Suprapubic skin (tissue), 4 donors: ENCODE measurements around the gene MED13L. TPM values are rescaled to one million over a fixed set of nuclear protein-coding genes. Genes with fewer than 3 reads are reported as not detected.

ENCODE experiments used
- DNase-seq, 2 donors: peaks; one replicate each; pipeline ENCODE4 v3.0.0-alpha.2; 2019; ENCODE audit warnings: low spot score in 2 of 2
- H3K27ac ChIP-seq: fragments of 200-600 bp; sonication (generic); one replicate; pipeline ENCODE4 v1.5.1; 2019
- H3K27me3 ChIP-seq: fragments of 200-600 bp; sonication (generic); one replicate; pipeline ENCODE4 v1.5.1; 2019
- H3K36me3 ChIP-seq: fragments of 200-600 bp; sonication (generic); one replicate; pipeline ENCODE4 v1.5.1; 2019
- H3K4me1 ChIP-seq: fragments of 200-600 bp; sonication (generic); one replicate; pipeline ENCODE4 v1.5.1; 2019
- H3K4me3 ChIP-seq: fragments of 200-600 bp; sonication (generic); one replicate; pipeline ENCODE4 v1.5.1; 2019; ENCODE audit warnings: mild to moderate bottlenecking
- H3K9me3 ChIP-seq: fragments of 200-600 bp; sonication (generic); one replicate; pipeline ENCODE4 v1.5.1; 2019
- EP300 ChIP-seq: sonication (generic); formaldehyde crosslinking; IDR thresholded peaks from one replicate; pipeline ENCODE4 v1.6.1; 2017; ENCODE audit warnings: antibody characterized with exemption
- POLR2A ChIP-seq, 2 donors: fragments of 450-650 bp; IDR thresholded peaks; one replicate each; pipeline ENCODE4 v1.6.1; 2017; ENCODE audit warnings: antibody characterized with exemption in 2 of 2, mild to moderate bottlenecking in 2 of 2, moderate library complexity in 2 of 2
- POLR2AphosphoS5 ChIP-seq, 3 donors: sonication (generic); formaldehyde crosslinking; IDR thresholded peaks; one replicate each; pipeline ENCODE4 v1.6.1; 2017; ENCODE audit warnings: antibody characterized with exemption in 3 of 3
- WGBS: methylation state at CpG from one replicate; pipeline ENCODE4 v1.1.5; 2018; 5-methylcytosine and 5-hydroxymethylcytosine counted together
- total RNA-seq, 4 donors: library from RNA; depleted of rRNA; stranded (reverse); fragments of >200 nt; gene quantifications; one replicate each; pipeline ENCODE4 v1.1.0, GENCODE V29; 2016
- TF ChIP-seq, protein P1 (sequence below), 2 donors: fragments of 200-600 bp in 1 of 2; fragments of 450-650 bp in 1 of 2; sonication (generic) in 1 of 2; IDR thresholded peaks; one replicate each; pipeline ENCODE4 v1.5.1; 2016 to 2019; ENCODE audit warnings: antibody characterized with exemption in 2 of 2, mild to moderate bottlenecking in 1 of 2, moderate library complexity in 1 of 2

MED13L gene
- total RNA-seq, 4 donors from 2014 or later, result 173 to 418 (median 228) TPM

DNA sequence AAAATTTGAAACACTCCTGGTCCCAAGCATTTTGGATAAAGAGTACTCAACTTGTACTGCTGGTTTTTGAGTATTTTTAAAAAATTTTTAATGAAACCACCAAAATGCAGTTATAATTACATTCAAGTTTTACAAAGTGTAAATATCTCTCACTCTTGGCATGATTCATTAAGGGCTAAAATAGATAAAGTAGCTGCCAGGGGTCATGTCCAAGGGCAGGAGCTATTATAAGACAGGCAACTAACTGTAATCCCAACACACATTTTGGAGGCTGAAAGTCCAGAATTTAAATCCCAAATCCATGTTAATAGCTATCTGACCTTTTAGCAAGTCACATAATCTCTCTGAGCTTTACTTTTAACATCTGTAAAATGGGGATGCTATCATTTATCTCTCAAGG lies 207.6 kb downstream of the MED13L start:
- Histone ChIP-seq H3K36me3 (no peaks in the 10 kb centered on the region), H3K4me1 (peaks cover 27% of the 10 kb centered on the region), H3K9me3 (no peaks in the 10 kb centered on the region), H3K27me3 (no peaks in the 10 kb centered on the region), H3K4me3 (no peak overlapping the region), H3K27ac (no peak overlapping the region)
- TF ChIP-seq, protein P1, sequence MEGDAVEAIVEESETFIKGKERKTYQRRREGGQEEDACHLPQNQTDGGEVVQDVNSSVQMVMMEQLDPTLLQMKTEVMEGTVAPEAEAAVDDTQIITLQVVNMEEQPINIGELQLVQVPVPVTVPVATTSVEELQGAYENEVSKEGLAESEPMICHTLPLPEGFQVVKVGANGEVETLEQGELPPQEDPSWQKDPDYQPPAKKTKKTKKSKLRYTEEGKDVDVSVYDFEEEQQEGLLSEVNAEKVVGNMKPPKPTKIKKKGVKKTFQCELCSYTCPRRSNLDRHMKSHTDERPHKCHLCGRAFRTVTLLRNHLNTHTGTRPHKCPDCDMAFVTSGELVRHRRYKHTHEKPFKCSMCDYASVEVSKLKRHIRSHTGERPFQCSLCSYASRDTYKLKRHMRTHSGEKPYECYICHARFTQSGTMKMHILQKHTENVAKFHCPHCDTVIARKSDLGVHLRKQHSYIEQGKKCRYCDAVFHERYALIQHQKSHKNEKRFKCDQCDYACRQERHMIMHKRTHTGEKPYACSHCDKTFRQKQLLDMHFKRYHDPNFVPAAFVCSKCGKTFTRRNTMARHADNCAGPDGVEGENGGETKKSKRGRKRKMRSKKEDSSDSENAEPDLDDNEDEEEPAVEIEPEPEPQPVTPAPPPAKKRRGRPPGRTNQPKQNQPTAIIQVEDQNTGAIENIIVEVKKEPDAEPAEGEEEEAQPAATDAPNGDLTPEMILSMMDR (IDR thresholded peaks at IDR 0.05), result no peak
- TF ChIP-seq POLR2AphosphoS5 (IDR thresholded peaks at IDR 0.05) (no peak), POLR2A (IDR thresholded peaks at IDR 0.05) (no peak), EP300 (no peak)
- DNase-seq, result no peak

DNA sequence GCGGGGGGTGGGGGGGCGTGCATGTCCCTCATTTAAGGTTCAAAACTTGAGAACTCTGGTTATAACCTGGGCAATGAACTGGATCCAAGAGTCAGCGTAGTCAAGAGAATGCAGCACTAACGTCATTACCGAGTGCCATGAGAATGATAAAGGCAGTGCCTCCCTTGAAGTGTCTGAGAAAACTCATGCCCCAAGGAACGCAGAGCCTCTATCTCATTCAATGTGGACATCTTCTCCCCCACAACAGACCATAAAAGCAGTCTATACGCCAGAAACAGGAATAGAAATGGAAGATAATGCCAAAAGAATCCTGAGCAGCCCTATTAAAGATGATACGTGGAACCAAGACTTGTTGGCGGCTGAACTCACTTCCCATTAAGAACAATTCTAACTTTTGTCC lies 208.6 kb downstream of the MED13L start:
- Histone ChIP-seq H3K27ac (no peak overlapping the region), H3K9me3 (no peaks in the 10 kb centered on the region), H3K4me1 (peaks cover 24% of the 10 kb centered on the region), H3K36me3 (no peaks in the 10 kb centered on the region), H3K27me3 (no peaks in the 10 kb centered on the region), H3K4me3 (no peak overlapping the region)
- no peak for DNase-seq
- 90% methylated on average over 9 of the region's 9 CpGs for WGBS
- TF ChIP-seq EP300, result no peak
- no peak for TF ChIP-seq POLR2A (IDR thresholded peaks at IDR 0.05)
- TF ChIP-seq POLR2AphosphoS5 (IDR thresholded peaks at IDR 0.05), result no peak
- TF ChIP-seq, protein P1 (IDR thresholded peaks at IDR 0.05), result no peak

DNA sequence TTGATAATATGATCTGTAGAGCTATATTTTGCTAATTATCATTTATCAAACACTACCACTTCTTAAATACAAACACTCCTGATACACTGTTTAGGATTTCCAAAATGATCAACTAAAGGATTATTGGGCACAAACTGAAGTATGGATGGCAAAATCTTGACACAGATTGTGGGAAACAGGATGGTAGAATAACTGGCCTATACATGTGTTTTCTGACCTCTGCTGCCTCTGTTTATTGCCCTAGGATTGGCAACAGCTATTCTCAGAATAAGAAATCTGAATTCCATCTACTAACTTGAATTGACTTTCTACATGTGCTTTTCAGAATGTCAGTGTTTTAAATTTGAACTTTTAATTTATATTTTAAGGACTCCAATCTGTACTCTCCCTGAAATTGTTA lies 209.1 kb downstream of the MED13L start:
- H3K27me3 ChIP-seq, result no peaks in the 10 kb centered on the region
- H3K36me3 ChIP-seq, result no peaks in the 10 kb centered on the region
- peaks cover 28% of the 10 kb centered on the region for H3K4me1 ChIP-seq
- H3K4me3 ChIP-seq, result no peak overlapping the region
- no peak overlapping the region for H3K27ac ChIP-seq
- TF ChIP-seq POLR2A (IDR thresholded peaks at IDR 0.05), result no peak
- TF ChIP-seq EP300, result no peak
- TF ChIP-seq, protein P1 (IDR thresholded peaks at IDR 0.05), result no peak
- TF ChIP-seq POLR2AphosphoS5 (IDR thresholded peaks at IDR 0.05), result no peak
- DNase-seq, result no peak
- H3K9me3 ChIP-seq, result no peaks in the 10 kb centered on the region

DNA sequence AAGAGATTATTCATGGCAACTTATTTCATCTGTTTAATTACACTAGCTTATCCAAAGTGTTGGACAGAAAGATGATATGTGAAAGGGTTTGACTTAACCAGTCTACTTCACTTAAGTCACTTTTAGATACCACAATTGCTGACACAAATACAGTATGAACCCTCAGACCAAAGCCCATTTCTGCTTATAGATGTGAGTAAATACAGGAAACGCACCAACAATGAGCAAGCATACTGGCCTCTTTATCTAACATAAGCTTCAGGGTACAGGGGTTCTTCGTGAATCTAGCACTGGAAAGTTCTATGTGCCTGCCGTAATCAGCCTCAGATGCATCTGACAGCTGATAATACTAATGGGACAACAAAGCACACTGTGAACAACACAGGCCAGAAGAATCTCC lies 209.6 kb downstream of the MED13L start:
- H3K4me1 ChIP-seq, result peaks cover 30% of the 10 kb centered on the region

DNA sequence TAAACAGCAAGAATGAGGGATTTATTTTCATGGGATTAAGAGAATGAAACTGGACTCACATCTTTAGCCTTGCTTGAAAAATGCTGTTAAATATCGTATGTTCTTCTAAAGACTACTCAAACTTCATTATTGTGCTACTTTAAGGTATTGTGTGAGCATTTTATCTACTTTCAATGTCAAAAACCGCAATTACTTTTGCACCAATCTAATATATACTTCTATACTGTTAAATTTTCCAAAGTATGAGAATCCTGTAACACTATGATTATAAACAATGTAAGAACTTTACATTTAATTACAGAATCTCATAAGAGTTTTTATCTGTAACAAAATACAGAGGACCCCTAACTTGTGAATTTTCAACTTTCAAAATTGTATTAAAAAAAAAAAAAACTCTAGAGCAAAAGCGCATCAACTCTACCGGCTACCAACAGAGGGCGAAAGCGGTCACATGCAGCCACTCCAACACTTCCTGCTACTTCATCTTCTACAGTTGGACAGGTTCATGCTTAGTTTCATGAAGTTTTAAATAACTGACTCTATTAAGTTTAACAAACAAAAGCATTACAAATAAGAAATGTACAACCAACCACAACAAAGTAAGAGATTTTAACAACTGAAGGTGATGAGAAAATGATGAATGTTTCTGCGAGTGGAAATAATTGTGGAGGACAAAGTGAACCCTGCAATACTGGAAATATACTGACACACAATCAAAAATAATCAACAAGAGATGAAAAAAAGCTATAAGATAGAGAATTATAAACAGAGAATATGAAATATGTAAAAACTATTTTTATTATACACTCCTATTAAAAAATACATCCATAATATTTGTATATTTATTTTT lies 210.9 kb downstream of the MED13L start:
- H3K9me3 ChIP-seq, result no peaks in the 10 kb centered on the region
- H3K4me1 ChIP-seq, result peaks cover 24% of the 10 kb centered on the region
- WGBS, result 72% methylated on average over 7 of the region's 7 CpGs
- DNase-seq, result no peak
- H3K36me3 ChIP-seq, result no peaks in the 10 kb centered on the region
- TF ChIP-seq, protein P1 (IDR thresholded peaks at IDR 0.05), result peak; percentile 41 to 55
- no peak for TF ChIP-seq POLR2A (IDR thresholded peaks at IDR 0.05)
- no peak for TF ChIP-seq POLR2AphosphoS5 (IDR thresholded peaks at IDR 0.05)
- H3K27ac ChIP-seq, result no peak overlapping the region
- H3K4me3 ChIP-seq, result no peak overlapping the region
- no peaks in the 10 kb centered on the region for H3K27me3 ChIP-seq

More for the DNA sequence above, 209.6 kb downstream of the MED13L start:
- Histone ChIP-seq H3K4me3 (no peak overlapping the region), H3K36me3 (no peaks in the 10 kb centered on the region), H3K9me3 (no peaks in the 10 kb centered on the region), H3K27ac (no peak overlapping the region), H3K27me3 (no peaks in the 10 kb centered on the region)
- TF ChIP-seq EP300, result no peak
- no peak for TF ChIP-seq POLR2AphosphoS5 (IDR thresholded peaks at IDR 0.05)
- TF ChIP-seq POLR2A (IDR thresholded peaks at IDR 0.05), result no peak
- TF ChIP-seq, protein P1 (IDR thresholded peaks at IDR 0.05), result no peak
- no peak for DNase-seq
- WGBS, result 61% methylated on average over 3 of the region's 3 CpGs
